GM20431 (cell line): ENCODE results near the gene OPA3.

Experiments used
- in situ Hi-C: fragments of 300-500 bp; cut with MseI, MboI; formaldehyde crosslinking; loops from one replicate; pipeline ENCODE4 v1.15.0; 2020; ENCODE audit warnings: low sequenced_read_pairs; ENCODE audit not compliant: unreplicated experiment

OPA3 gene

GRCh38 chr19:45569619-45570421, 14.8 kb downstream of the OPA3 start:
- in situ Hi-C loops = no loop called here

GRCh38 chr19:45568732-45569131, 15.9 kb downstream of the OPA3 start:
- in situ Hi-C loops = no loop called here

- in situ Hi-C loops = no loop called here
These were observed 17.0 kb downstream of the OPA3 start for GRCh38 chr19:45567609-45568008.

- in situ Hi-C loops = no loop called here
These were observed 20.3 kb downstream of the OPA3 start for GRCh38 chr19:45564131-45564780.

GRCh38 chr19:45560686-45561085, 23.9 kb downstream of the OPA3 start:
- in situ Hi-C loops = no loop called here

GRCh38 chr19:45560038-45560437, 24.6 kb downstream of the OPA3 start:
- in situ Hi-C loops = no loop called here

GRCh38 chr19:45558399-45558878, 26.2 kb downstream of the OPA3 start:
- in situ Hi-C loops = no loop called here

- in situ Hi-C loops = no loop called here
These were observed 27.8 kb downstream of the OPA3 start for GRCh38 chr19:45556835-45557234.

- in situ Hi-C loops = no loop called here
These were observed 30.1 kb downstream of the OPA3 start for GRCh38 chr19:45554481-45554880.

- in situ Hi-C loops = no loop called here
These were observed 31.1 kb downstream of the OPA3 start for GRCh38 chr19:45553464-45553863.

- in situ Hi-C loops = no loop called here
These were observed 36.5 kb downstream of the OPA3 start for GRCh38 chr19:45547965-45548609.

- in situ Hi-C loops = no loop called here
These were observed 37.3 kb downstream of the OPA3 start for GRCh38 chr19:45547211-45547770.

- in situ Hi-C loops = no loop called here
These were observed 42.4 kb downstream of the OPA3 start for GRCh38 chr19:45542234-45542668.

- in situ Hi-C loops = no loop called here
These were observed 45.1 kb downstream of the OPA3 start for GRCh38 chr19:45539459-45539858.

GRCh38 chr19:45531349-45531748, 53.3 kb downstream of the OPA3 start:
- in situ Hi-C loops = no loop called here

- in situ Hi-C loops = no loop called here
These were observed 55.2 kb downstream of the OPA3 start for GRCh38 chr19:45529420-45529785.

- in situ Hi-C loops = no loop called here
These were observed 55.7 kb downstream of the OPA3 start for GRCh38 chr19:45528744-45529419.

GRCh38 chr19:45528149-45528743, 56.4 kb downstream of the OPA3 start:
- in situ Hi-C loops = no loop called here

GRCh38 chr19:45527731-45528130, 56.9 kb downstream of the OPA3 start:
- in situ Hi-C loops = no loop called here

GRCh38 chr19:45526971-45527370, 57.6 kb downstream of the OPA3 start:
- in situ Hi-C loops = no loop called here
